ENCODE measurements around the gene TPTE.

- TF ChIP-seq, protein P1, sequence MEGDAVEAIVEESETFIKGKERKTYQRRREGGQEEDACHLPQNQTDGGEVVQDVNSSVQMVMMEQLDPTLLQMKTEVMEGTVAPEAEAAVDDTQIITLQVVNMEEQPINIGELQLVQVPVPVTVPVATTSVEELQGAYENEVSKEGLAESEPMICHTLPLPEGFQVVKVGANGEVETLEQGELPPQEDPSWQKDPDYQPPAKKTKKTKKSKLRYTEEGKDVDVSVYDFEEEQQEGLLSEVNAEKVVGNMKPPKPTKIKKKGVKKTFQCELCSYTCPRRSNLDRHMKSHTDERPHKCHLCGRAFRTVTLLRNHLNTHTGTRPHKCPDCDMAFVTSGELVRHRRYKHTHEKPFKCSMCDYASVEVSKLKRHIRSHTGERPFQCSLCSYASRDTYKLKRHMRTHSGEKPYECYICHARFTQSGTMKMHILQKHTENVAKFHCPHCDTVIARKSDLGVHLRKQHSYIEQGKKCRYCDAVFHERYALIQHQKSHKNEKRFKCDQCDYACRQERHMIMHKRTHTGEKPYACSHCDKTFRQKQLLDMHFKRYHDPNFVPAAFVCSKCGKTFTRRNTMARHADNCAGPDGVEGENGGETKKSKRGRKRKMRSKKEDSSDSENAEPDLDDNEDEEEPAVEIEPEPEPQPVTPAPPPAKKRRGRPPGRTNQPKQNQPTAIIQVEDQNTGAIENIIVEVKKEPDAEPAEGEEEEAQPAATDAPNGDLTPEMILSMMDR (IDR thresholded peaks at IDR 0.05; ENCODE audit: poor library complexity): no peak
- TF ChIP-seq EZH2 (IDR thresholded peaks at IDR 0.05; ENCODE audit: borderline replicate concordance) (no peak), EZH2phosphoT487 (IDR thresholded peaks at IDR 0.05; ENCODE audit: low read depth, severe bottlenecking, unreplicated experiment) (no peak)
Observed at GRCh38 chr21:10521091-10521598, at the start of gene TPTE.
